Cardiac muscle cell (in vitro differentiated cells and primary cell): ENCODE measurements around the gene RAD23B. TPM values are rescaled to one million over a fixed set of nuclear protein-coding genes. Genes with fewer than 3 reads are reported as not detected.

ENCODE experiments used
- DNase-seq, 2 donors: peaks; one replicate each; pipeline versions ENCODE4 v3.0.0 to v3.0.0-alpha.2; 2010 to 2017; ENCODE audit warnings: low read depth in 1 of 2, low spot score in 1 of 2
- H3K27ac ChIP-seq: fragments of 200-600 bp; sonication (generic); 2 replicates; pipeline ENCODE4 v1.5.1; 2016
- H3K27me3 ChIP-seq: fragments of 200-600 bp; sonication (generic); 2 replicates; pipeline ENCODE4 v1.6.0; 2016; ENCODE audit warnings: control low read depth
- H3K36me3 ChIP-seq: fragments of 200-600 bp; sonication (generic); 2 replicates; pipeline ENCODE4 v1.5.1; 2016; ENCODE audit warnings: control low read depth
- H3K4me1 ChIP-seq: fragments of 200-600 bp; sonication (generic); 2 replicates; pipeline ENCODE4 v1.8.1; 2017; ENCODE audit warnings: low read depth, mild to moderate bottlenecking, mixed run types
- H3K4me3 ChIP-seq: fragments of 200-600 bp; sonication (generic); 2 replicates; pipeline ENCODE4 v1.5.1; 2016; ENCODE audit warnings: mild to moderate bottlenecking
- H3K9me3 ChIP-seq: fragments of 200-600 bp; sonication (generic); 2 replicates; pipeline ENCODE4 v1.5.1; 2017; ENCODE audit warnings: low read depth, mild to moderate bottlenecking, control low read depth
- polyA plus RNA-seq: library from polyadenylated mRNA; unstranded; fragments of >200 nt; fragmentation: Nextera tagmentation; extraction: Ambion mirVana; gene quantifications from 2 replicates; pipeline ENCODE4 v1.2.1, GENCODE V29; 2016
- total RNA-seq: library from RNA; depleted of rRNA; stranded (reverse); fragments of >200 nt; gene quantifications from 2 replicates; pipeline ENCODE4 v1.2.3, GENCODE V29; 2016
- TF ChIP-seq, protein P1 (sequence below): IDR thresholded peaks from 2 replicates; pipeline ENCODE4 v1.5.1; 2012; ENCODE audit warnings: low read depth, mild to moderate bottlenecking, low read length

RAD23B gene
- total and polyA plus RNA-seq, 2 experiments from 2014 or later: 11.7 to 88.5 TPM

DNA sequence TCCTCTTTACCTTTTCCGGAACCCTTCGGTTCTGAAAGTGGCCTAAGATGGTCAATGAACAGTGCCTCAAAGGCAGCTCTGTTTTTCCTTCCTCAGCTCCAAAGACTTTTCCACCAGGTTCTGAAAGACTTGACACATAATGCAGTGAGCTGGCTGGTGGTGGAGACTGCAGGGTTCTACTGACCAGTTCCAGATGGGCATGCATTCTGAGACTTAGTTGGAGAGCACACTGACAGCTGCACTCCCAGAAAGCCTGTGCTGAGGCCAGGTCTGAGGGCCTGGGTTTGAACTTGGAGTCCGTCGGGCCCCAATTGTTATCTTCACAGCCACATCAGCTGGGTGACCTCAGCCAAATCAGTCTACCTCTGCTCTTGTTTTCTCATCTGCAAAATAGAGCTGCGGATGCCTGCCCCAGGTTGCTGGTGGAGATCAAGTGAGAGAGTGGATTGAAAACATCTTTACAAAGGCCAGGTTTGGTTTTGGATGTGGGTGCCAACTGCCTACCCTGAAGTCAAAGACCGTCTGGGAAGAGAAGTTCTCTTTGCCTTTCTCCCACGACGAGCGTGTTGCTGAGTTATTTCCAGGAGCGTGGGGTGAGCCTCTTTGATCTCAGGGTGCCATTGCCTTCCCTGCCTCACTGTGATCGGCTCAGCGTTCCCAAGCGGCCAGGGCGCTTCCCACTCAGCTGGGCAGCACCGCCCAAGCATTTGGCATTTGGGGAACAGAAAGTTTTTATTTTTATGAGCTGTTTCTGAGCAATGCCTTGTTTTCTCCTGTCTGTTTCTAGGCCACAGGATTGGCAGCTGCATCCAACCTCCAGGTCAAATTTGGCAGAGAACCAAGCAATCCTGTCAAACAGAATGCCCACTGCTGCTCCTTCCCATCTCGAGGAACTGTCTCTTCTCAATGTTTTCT lies 54.9 kb downstream of the RAD23B start:
- Histone ChIP-seq H3K4me1 (no peaks in the 10 kb centered on the region), H3K27ac (peak overlapping the region; percentile 50), H3K9me3 (no peaks in the 10 kb centered on the region), H3K27me3 (no peaks in the 10 kb centered on the region), H3K36me3 (peaks cover 5% of the 10 kb centered on the region), H3K4me3 (no peak overlapping the region)
- DNase-seq: no peak
- TF ChIP-seq, protein P1, sequence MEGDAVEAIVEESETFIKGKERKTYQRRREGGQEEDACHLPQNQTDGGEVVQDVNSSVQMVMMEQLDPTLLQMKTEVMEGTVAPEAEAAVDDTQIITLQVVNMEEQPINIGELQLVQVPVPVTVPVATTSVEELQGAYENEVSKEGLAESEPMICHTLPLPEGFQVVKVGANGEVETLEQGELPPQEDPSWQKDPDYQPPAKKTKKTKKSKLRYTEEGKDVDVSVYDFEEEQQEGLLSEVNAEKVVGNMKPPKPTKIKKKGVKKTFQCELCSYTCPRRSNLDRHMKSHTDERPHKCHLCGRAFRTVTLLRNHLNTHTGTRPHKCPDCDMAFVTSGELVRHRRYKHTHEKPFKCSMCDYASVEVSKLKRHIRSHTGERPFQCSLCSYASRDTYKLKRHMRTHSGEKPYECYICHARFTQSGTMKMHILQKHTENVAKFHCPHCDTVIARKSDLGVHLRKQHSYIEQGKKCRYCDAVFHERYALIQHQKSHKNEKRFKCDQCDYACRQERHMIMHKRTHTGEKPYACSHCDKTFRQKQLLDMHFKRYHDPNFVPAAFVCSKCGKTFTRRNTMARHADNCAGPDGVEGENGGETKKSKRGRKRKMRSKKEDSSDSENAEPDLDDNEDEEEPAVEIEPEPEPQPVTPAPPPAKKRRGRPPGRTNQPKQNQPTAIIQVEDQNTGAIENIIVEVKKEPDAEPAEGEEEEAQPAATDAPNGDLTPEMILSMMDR: no peak

DNA sequence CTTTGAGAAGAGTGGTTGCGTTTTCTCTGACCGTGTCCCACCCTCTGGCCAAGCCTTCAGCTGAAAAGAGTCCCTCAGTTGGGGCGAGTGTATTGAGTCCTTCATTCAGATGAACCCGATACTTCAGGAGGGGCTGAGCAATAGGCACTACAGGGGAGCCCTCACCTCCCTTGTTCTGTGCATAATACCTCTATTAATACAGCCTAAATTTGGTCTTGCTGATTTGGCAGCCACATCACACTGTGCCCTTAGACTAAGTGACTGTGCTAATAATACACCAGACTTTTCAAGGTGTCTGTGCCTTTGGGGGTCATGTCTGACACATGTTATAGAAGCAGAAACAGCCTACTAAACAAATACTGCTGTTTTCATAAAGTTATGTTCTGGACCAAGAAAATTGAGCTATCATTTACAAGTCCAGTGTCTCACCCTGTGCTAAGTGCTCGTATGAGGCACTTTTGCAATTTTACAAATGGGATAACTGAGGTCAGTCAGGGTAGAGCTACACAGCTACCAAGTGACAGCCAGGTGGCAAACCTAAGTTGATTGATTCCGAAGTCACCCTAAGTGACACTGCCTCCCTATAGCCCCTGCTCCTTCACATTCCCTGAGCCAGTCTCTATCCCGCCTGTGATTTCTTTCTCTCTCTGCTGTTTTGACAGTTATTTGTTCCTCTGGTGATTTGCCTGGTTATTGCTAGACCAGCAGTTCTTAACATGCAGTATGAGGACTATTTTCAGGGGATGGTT lies 56.0 kb downstream of the RAD23B start:
- Histone ChIP-seq H3K9me3 (no peaks in the 10 kb centered on the region), H3K27me3 (no peaks in the 10 kb centered on the region), H3K27ac (peak overlapping the region; percentile 50), H3K4me3 (no peak overlapping the region), H3K36me3 (peaks cover 2% of the 10 kb centered on the region), H3K4me1 (no peaks in the 10 kb centered on the region)
- TF ChIP-seq, protein P1: no peak
- no peak for DNase-seq

DNA sequence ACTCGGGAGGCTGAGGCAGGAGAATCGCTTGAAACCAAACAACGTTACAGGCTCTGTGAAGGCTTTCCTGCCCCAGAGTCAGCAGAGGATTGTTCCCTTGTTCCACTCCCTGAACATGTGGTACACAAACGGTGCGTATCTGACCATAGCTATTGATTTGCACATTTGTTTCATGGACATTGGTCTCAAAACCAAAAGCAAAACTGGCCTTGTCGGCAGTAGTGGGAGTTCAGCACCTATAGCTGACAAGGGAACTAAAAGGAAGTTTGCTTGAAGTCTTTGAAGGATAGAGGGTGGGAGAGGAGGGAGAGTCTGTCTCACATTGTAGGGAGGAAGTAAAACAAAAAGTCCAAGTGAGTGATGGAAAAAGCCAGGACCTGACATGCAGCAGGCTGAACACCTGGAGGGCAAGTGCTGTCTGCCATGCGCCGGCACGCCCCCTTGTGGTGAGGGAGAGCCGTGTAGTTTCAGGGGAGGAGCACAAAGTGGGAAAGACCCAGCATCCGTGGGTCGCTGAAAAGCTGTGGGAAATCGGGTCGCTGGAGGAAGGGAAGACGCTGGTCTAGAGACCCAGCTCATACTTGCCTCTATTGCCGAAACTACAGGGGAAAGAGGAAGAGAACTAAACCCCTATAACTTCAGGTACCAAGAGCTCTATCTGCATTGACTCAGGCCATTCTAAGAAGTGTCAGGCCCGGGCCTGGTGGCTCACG lies 58.0 kb downstream of the RAD23B start:
- Histone ChIP-seq H3K9me3 (no peaks in the 10 kb centered on the region), H3K27ac (no peak overlapping the region), H3K4me3 (no peak overlapping the region), H3K4me1 (no peaks in the 10 kb centered on the region), H3K27me3 (no peaks in the 10 kb centered on the region), H3K36me3 (no peaks in the 10 kb centered on the region)
- peak; percentile 77 to 80 for DNase-seq
- TF ChIP-seq, protein P1: peak; percentile 93

DNA sequence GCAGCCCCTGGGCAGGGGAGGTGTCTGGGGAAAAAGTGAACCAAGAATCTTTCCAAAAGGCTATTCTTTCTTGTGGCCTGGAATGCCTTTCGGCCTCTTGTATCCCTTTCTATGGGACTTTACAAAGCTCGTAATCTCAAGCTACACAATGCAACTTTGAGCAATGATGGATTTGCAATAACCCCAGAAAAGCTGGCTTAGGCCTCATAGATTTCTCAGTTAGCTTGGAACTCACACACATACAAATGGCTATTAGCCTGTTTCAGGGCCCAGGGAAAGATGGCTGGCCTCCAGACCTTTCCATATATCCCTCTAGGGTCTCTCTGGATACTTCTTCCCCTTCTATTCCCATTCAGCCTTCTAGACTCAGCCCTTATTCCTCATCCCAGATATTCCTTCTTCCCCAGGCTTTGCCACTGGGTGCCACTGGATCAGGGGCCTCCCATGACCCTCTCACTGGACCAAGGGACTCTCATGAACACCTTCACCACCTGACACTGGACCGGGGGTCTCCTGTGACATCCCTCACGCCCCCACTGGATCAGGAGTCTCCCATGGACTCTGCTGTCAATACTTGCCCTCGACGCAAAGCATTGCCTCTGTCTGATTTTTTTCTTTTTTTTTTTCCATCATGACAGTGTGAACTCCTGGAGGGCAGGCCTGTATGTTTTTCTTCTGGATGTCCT lies 59.5 kb downstream of the RAD23B start:
- no peaks in the 10 kb centered on the region for H3K4me1 ChIP-seq
- DNase-seq: no peak
- H3K36me3 ChIP-seq: no peaks in the 10 kb centered on the region
- no peak overlapping the region for H3K27ac ChIP-seq
- H3K4me3 ChIP-seq: no peak overlapping the region
- no peaks in the 10 kb centered on the region for H3K9me3 ChIP-seq
- TF ChIP-seq, protein P1: no peak
- H3K27me3 ChIP-seq: no peaks in the 10 kb centered on the region

DNA sequence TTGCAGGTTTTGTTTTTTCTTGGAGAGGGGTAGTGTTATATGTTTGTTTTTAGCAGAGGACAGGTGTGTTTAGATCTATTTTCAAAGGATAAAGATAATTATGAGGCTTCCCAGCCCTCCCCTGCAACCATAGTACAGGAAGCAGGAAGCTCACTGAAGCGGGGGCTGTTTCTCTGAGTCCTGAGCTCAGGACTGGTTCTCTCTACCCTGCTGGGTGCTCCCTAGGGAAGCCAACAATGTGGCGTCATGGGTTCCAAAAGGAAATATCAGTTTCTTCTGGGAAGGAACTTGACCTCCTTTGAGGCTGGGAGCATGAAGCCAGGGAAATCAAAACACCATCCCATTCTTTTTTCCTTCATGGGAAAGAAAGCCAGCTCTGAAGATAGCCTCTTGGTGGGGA lies 62.2 kb downstream of the RAD23B start:
- DNase-seq: peak in 1 of 2 donors; percentile 60
- TF ChIP-seq, protein P1: no peak
- Histone ChIP-seq H3K36me3 (no peaks in the 10 kb centered on the region), H3K27me3 (no peaks in the 10 kb centered on the region), H3K4me3 (no peak overlapping the region), H3K9me3 (no peaks in the 10 kb centered on the region), H3K27ac (no peak overlapping the region), H3K4me1 (no peaks in the 10 kb centered on the region)
